ENCODE results near the gene SLC35D2.
"Not testable (repeated sequence)": the region's sequence is repeated elsewhere in the genome, so short reads cannot be mapped to it uniquely, and the experiment has no call there.

SLC35D2 gene

DNA sequence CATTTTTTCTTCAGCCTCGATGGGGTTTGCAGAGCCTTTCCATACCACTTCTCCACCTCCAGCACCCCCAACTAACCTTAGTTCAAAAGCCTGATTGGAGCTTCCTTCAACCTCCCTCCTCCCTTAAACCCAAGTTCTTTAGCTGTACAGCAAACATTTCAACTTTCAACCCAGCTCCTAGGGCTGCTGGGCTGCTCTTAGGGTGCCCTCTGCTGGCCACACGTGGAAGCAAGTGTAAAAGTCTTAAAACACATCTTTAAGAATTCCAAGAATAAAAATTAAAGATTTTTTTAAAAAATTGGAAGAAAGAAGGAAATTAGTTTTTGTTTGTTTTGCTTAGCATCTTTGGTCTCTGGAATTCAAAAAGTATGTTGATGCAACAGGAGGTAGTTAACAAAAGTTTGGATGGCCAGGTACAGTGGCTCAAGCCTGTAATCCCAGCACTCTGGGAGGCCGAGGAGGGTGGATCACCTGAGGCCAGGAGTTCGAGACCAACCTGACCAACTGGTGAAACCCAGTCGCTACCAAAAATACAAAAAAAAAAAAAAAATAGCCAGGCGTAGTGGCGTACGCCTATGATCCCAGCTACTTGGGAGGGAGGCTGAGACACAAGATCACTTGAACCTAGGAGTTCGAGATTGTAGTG lies 66.1 kb downstream of the SLC35D2 start:
- DNase-seq (ENCODE audit: low read depth in 3 of 3): peak in 2 of 3 experiments; percentile 6 to 13

DNA sequence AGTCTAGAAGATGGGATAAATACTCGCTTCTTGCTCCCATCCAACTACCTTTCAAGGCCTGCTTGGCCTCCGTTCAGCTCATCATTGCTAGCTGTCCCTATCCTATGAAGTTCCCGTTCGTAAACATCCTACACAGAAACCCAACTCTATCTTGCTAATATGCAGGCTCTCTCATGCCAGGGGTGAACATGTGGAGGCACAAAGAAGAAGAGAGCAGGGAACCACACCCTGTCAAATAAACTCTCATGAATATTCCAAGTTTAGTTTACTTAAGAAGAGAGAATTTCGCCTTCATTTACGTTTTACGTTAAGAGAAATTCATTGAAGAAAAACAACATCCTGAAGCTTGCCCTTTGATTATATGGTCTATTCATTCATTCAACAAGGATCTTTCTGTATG lies 73.7 kb downstream of the SLC35D2 start:
- DNase-seq (ENCODE audit: low read depth in 3 of 3): no peak

DNA sequence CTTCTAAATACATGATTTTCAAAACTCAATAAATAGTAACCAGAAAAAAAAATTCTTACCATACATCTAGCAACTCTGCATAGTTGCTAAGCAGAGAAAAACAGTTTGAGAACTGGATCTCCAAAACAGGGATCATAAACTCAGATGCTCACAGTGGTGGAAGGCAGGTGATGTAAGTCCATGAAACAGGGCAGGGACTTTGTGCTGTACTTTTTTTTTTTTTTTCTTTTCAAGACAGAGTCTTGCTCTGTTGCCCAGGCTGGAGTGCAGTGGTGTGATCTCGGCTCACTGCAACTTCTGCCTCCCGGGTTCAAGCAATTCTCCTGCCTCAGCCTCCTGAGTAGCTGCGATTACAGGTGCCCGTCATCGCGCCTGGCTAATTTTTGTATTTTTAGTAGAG lies 76.6 kb downstream of the SLC35D2 start:
- DNase-seq (ENCODE audit: low read depth in 3 of 3): not testable (repeated sequence)

DNA sequence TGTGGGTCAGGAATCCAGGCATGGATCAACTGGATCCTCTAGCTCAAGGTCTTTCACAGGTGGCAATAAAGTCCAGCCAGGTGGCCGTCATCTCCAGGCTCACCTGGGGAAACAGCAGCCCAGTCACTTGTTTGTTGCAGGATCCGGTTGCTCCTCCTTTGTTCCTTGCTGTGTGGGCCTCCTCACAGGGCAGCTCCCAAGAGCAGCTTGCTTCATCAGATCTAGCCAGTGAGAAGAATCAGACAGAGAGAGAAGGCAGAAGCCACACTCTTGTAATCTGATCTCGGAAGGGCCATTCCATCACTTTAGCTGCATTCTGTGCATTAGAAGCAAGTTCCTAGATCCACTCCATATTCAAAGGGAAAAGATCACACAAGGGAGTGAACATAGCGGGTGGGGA lies 78.3 kb downstream of the SLC35D2 start:
- no peak for DNase-seq (ENCODE audit: low read depth in 3 of 3)

DNA sequence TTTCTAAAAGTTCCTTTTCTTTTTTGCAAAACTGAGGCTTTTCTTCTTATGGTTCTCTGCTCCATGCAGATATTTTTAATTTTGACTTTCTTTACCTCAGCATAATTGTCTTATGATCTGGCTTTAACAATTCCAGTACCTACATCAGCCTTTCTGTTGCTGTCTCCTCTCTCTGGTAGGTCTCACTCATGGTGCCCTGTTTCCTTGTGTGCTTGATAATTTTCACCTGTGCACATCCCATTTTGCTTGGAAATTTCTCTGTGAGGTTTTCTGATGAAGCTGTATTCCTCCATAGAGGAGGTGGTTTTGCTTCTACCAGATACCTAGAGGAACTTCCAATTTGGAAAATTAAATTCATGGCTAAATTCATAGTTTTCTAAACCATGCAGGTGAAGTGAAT lies 79.3 kb downstream of the SLC35D2 start:
- DNase-seq (ENCODE audit: low read depth in 3 of 3): no peak

DNA sequence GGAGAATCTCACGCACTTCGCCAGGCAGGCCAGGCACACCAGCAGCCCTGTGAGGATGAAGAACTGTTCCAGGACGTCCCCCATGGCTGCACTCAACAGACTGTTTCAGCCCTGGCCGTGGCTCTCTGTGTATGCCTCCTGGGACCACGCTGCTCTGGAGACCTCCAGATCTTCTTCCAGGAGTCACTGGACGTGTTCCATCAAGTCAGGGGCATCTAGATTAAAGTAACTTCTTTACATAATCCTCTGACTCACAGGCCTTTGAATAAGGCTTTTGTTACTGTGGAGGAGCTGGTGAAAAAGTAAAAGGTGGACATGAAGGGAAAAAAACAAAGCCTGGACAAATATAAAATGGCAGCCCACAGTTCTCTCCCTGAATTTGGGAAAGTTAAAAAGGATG lies 81.5 kb downstream of the SLC35D2 start, which contains the start of gene HSD17B3:
HSD17B3 (minus strand) TSS at position 156 of the 400 bp plus-strand sequence; CDS start at position 84, 72 bp downstream.
- no peak for DNase-seq (ENCODE audit: low read depth in 3 of 3)

DNA sequence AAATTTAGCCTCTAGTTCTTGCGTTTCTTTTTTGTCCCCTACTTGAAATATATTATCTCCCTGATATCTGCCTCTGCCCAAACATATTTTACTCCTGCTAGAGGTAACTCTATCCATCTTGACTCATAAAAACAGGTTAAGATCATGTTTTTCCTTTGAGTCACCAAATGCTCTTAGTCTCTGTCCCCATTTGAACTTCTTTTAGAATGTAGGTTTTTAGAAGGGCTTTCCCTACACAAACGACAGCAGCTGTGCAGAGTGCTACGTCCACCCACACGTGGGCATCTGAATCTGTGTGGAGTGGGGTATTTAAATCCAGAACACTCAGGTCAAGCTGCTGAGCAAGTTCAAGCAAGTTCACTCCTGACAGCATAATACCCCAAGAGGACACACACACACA lies 83.7 kb downstream of the SLC35D2 start:
- no peak for DNase-seq (ENCODE audit: low read depth in 3 of 3)

DNA sequence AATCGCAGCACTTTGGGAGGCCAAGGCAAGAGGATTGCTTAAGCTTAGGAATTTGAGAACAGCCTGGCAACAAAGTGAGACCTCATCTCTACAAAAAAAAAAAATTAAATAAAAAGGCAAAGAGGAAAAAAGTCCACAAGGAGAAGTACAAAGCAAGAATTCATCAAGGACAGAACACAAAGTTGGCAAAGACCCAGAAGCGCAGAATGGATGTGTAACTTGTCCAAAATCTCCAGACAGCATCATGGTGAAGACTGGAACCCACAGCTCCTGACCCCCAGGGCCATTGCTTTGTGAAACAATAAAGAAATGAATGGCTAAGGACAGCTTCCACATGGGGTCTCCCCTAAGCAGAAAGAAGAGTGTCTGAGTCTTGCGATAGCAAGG lies 89.4 kb downstream of the SLC35D2 start:
- DNase-seq (ENCODE audit: low read depth in 3 of 3): no peak

DNA sequence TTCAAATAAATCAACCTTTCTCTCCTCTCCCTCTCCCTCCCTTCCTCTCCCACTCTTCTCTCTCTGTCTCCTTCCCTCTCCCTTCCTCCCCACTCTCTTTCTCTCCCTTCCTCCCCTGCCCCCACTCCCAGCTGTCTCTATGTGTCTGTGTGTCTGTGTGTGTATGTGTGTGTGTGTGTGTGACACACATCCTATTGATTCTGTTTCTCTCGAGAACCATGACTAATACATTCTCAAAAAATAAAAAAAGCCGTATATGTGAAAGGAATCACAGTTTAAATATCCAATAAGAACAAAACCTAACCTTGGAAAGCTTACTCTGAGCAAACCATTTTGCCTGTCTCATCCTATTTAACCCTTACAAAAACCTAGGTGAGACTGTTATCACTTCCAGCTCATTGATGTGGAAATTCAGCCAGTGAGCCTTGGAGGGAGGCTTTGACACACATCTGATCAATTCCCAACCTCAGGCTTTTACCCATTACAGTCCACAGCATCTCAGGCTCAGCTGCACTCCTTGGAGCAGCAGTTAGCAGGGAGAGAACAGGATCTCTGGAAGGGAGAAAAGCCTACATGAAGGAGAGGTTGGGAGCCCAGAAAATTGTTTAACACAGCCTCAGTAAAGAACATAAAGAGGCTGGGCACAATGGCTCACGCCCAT lies 89.9 kb downstream of the SLC35D2 start:
- DNase-seq (ENCODE audit: low read depth in 3 of 3): no peak

DNA sequence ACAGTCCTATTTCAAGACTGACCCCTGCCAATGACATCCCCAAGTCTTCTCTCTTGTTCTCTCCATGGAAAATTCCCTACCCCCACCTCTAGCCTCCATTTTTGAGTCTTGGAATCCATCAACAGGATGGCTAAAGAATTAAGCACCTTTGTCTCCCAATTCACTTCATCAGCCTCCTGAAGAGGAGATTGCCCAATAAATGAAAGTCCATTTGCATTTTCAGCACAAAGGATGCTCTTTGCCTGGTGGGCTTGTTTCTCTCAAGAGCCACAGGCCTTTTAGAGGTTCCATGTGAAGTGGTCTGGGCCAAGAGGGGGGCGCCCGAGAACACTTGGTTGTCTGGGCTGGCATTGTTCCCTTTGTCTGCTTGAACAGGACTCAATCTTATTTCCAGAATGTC lies 94.1 kb downstream of the SLC35D2 start:
- no peak for DNase-seq (ENCODE audit: low read depth in 3 of 3)

DNA sequence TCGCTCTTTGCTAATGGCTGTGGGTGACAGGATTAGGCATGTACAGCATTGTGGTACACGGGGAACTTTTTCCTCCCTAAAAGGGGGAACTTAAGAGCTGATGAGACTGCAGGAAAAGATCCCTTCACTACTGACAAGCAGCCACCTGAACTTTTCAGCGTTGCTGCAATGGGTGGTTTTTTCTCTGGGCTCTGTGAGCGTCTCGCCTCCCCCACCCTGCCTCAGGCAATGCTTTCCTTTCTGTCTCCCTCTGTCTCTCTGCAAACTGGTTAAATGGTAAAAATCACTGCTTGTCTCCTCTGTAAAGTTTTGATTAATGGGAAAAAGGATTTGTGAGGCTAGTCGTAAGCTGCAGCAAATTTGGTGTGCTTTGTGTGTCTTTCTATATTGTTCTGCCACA lies 101.9 kb downstream of the SLC35D2 start:
- no peak for DNase-seq (ENCODE audit: low read depth in 3 of 3)

DNA sequence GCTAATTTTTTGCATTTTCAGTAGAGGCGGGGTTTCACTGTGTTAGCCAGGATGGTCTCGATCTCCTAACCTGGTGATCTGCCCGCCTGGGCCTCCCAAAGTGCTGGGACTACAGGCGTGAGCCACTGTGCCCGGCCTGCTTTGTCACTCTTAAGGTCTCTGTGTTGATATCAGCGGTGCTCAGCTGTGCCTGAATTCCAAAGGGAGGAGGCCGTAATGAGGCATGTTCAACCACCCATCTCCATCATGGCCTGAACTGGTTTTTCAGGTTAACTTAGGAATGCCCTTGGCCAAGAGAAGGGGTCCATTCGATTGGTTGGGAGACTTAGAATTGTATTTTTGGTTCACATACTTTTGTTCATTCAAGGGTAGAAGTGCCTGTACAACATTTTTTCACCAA lies 103.6 kb downstream of the SLC35D2 start:
- no peak for DNase-seq (ENCODE audit: low read depth in 3 of 3)

DNA sequence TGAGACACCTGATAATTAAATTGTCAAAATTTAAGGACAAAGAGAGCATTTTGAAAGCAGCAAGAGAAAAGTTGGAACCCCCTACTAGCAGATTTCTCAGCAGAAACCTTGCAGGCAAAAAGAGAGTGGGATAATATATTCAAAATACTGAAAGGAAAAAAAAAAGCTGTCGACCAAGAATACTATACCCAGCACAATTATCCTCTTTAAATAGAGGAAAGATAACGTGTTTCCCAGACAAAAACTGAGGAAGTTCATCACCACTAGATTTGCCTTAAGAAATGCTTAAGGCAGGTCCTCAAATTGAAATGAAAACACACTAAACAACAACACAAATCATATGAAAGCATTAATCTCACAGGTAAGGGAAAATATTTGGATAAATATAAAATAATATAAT lies 108.6 kb downstream of the SLC35D2 start:
- no peak for DNase-seq (ENCODE audit: low read depth in 3 of 3)

Measured in stimulated activated CD4-positive, alpha-beta T cell treated with anti-CD3 and anti-CD28 coated beads, TNF-alpha, amount 100 ng/mL, for 4 hours (primary cell).